Natural killer cell treated with Interleukin-12 subunit alpha and Interleukin-12 subunit beta and Interleukin-15 and Interleukin-18, amount 100 ng/mL, for 72 hours (primary cell): ENCODE measurements around the gene NAP1L5. TPM values are rescaled to one million over a fixed set of nuclear protein-coding genes. Genes with fewer than 3 reads are reported as not detected.

Experiments used
- ATAC-seq, 2 donors: fragments of 150-1000 bp; cut with Tn5 transposase in 1 of 2; sonication (Bioruptor Pico), chemical (Tn5 transposase) in 1 of 2; 2 replicates each; pipeline ENCODE4 v1.10.0; 2021
- DNase-seq: peaks from one replicate; pipeline ENCODE4 v3.0.0; 2022; ENCODE audit warnings: low spot score
- H3K27ac Mint-ChIP-seq, 2 donors: 1 replicate in 1 of 2; 2 replicates in 1 of 2; pipeline ENCODE4 v1.8.0; 2022; ENCODE audit warnings: mixed read lengths in 2 of 2, mild to moderate bottlenecking in 1 of 2, moderate library complexity in 1 of 2
- H3K27me3 Mint-ChIP-seq, 2 donors: 1 replicate in 1 of 2; 2 replicates in 1 of 2; pipeline ENCODE4 v1.8.0; 2022; ENCODE audit warnings: mixed read lengths in 2 of 2
- H3K36me3 Mint-ChIP-seq: one replicate; pipeline ENCODE4 v1.8.0; 2022; ENCODE audit warnings: mixed read lengths
- H3K4me1 Mint-ChIP-seq, 2 donors: 1 replicate in 1 of 2; 2 replicates in 1 of 2; pipeline ENCODE4 v1.8.0; 2022; ENCODE audit warnings: low read depth in 2 of 2, mixed read lengths in 2 of 2, mild to moderate bottlenecking in 1 of 2
- H3K4me3 Mint-ChIP-seq: one replicate; pipeline ENCODE4 v1.8.0; 2022; ENCODE audit warnings: mixed read lengths
- H3K9me3 Mint-ChIP-seq: 2 replicates; pipeline ENCODE4 v1.8.0; 2022; ENCODE audit warnings: mixed read lengths
- total RNA-seq, 2 donors: library from RNA; stranded (reverse); gene quantifications; one replicate each; pipeline ENCODE4 v1.2.3, GENCODE V29; 2022

Gene NAP1L5
- total RNA-seq, 2 donors from 2014 or later: 4.6 to 7.5 TPM

GRCh38 chr4:88672987-88673386 lies 24.6 kb downstream of the NAP1L5 start:
- no peaks in the 10 kb centered on the region for H3K27me3 Mint-ChIP-seq
- ATAC-seq (peak in 1 of 2 donors; percentile 48), DNase-seq (no peak)
- H3K4me1 Mint-ChIP-seq: peaks cover 0 to 2% of the 10 kb centered on the region in 2 donors
- no peak overlapping the region for H3K4me3 Mint-ChIP-seq
- no peak overlapping the region for H3K27ac Mint-ChIP-seq
- peaks cover 3% of the 10 kb centered on the region for H3K36me3 Mint-ChIP-seq
- H3K9me3 Mint-ChIP-seq: no peaks in the 10 kb centered on the region

- ATAC-seq (no peak), DNase-seq (no peak)
- no peaks in the 10 kb centered on the region for H3K9me3 Mint-ChIP-seq
- H3K36me3 Mint-ChIP-seq: peaks cover 6% of the 10 kb centered on the region
- no peaks in the 10 kb centered on the region for H3K27me3 Mint-ChIP-seq
- peak overlapping the region in 1 of 2 donors; percentile 35 for H3K27ac Mint-ChIP-seq
- peaks cover 2 to 4% of the 10 kb centered on the region in 2 donors for H3K4me1 Mint-ChIP-seq
- no peak overlapping the region for H3K4me3 Mint-ChIP-seq
These were observed 35.9 kb downstream of the NAP1L5 start for GRCh38 chr4:88661739-88662138.

DNA sequence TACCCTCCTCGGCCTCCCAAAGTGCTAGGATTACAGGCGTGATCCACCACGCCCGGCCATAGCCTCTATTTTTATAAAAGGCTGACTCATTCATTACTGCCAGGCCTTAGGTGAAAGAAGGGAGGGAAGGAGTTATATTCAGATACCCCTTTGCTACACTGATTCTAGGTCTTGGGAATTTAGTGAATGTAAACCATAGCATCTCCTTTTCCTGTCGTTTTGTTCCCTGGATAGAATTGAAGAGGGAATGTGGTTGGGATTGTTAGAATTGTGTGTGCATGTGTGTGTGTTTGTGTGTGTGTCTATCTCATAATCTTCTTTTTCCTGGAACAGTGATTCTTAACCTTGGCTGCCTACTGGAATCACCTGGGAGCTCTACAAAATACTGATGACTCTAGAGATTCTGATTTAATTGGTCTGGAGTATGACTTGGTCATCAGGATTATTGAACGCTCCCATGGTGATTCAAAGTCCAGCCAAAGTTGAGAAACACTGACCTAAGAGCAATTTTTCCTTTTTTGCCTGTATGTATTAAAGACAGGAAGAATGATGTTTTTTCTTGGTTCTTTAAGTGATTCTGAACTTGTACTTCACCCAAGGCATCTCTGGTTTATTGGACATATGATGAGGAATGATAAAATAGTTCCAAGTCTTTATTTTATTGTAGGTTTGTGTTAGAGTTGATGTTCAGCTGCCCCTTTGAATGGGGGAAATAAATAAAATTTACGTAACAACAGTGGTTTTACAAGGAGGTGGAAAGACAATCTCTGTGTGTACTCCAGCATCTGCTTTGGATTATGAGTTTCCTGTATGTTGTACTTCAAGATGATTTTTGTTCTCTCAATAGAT lies 37.0 kb downstream of the NAP1L5 start:
- no peak overlapping the region for H3K4me3 Mint-ChIP-seq

DNA sequence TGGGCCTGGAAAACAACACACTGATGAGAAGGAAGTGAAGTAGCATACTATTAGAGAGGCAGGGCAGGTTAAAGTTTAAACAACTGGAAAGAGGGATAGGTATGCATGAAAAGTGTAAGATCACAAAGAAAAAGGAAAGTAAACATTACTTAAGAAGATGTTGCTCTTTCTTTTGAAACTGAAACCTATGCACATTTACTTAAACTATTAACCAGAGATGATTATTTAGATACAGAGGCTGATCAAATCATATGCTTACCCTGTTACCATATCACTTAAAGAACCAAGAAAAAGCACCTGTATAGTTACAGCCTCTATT lies 37.8 kb downstream of the NAP1L5 start:
- H3K4me1 Mint-ChIP-seq: peaks cover 2 to 10% of the 10 kb centered on the region in 2 donors
- no peaks in the 10 kb centered on the region for H3K9me3 Mint-ChIP-seq
- DNase-seq (no peak), ATAC-seq (no peak)
- H3K36me3 Mint-ChIP-seq: peaks cover 21% of the 10 kb centered on the region
- no peaks in the 10 kb centered on the region for H3K27me3 Mint-ChIP-seq
- no peak overlapping the region for H3K27ac Mint-ChIP-seq
- no peak overlapping the region for H3K4me3 Mint-ChIP-seq

More for the DNA sequence above, 37.0 kb downstream of the NAP1L5 start:
- peaks cover 2 to 4% of the 10 kb centered on the region in 2 donors for H3K4me1 Mint-ChIP-seq
- no peaks in the 10 kb centered on the region for H3K9me3 Mint-ChIP-seq
- DNase-seq (no peak), ATAC-seq (no peak)
- H3K27me3 Mint-ChIP-seq: no peaks in the 10 kb centered on the region
- H3K27ac Mint-ChIP-seq: no peak overlapping the region
- H3K36me3 Mint-ChIP-seq: peaks cover 12% of the 10 kb centered on the region

GRCh38 chr4:88659055-88659889 lies 38.4 kb downstream of the NAP1L5 start:
- no peaks in the 10 kb centered on the region for H3K27me3 Mint-ChIP-seq
- H3K4me1 Mint-ChIP-seq: peaks cover 2 to 10% of the 10 kb centered on the region in 2 donors
- peaks cover 21% of the 10 kb centered on the region for H3K36me3 Mint-ChIP-seq
- H3K9me3 Mint-ChIP-seq: no peaks in the 10 kb centered on the region
- ATAC-seq: peak in 1 of 2 donors; percentile 43
- DNase-seq: no peak
- no peak overlapping the region for H3K4me3 Mint-ChIP-seq
- H3K27ac Mint-ChIP-seq: peak overlapping the region in 1 of 2 donors; percentile 68

GRCh38 chr4:88655226-88655625 lies 42.4 kb downstream of the NAP1L5 start:
- Mint-ChIP-seq H3K4me3 (no peak overlapping the region), H3K27ac (no peak overlapping the region), H3K36me3 (peaks cover 27% of the 10 kb centered on the region), H3K4me1 (peaks cover 9 to 16% of the 10 kb centered on the region in 2 donors), H3K9me3 (no peaks in the 10 kb centered on the region), H3K27me3 (no peaks in the 10 kb centered on the region)
- ATAC-seq (no peak), DNase-seq (no peak)

DNA sequence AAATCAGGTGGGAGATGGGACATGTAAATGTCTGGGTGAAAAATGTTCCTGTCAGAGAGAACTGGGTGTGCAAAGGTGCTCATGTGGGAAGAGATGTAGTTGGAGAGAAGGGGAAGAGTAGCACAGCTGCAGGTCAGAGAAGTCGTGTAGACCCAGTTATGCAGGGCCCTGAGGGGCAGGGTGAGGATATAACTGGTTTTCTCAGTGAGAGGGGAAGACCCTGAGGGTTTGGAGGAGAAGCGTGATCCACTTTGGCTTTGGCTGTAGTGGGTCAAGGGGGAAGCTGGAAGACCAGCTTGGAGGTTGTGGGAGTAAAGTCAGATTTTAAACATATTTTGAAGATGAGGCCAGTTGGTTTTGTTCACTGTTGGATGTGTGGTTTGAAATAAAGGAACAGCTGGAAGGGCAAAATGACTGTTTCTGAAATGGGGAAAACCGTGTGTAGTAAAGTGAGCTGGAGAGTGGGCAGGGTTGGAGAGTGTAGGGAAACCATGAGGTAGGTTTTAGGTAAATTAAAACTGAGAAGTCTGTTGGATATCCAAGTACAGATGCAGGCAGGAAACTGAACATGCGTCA lies 44.2 kb downstream of the NAP1L5 start:
- H3K36me3 Mint-ChIP-seq: peaks cover 27% of the 10 kb centered on the region
- H3K27me3 Mint-ChIP-seq: no peaks in the 10 kb centered on the region
- DNase-seq: no peak
- H3K4me1 Mint-ChIP-seq: peaks cover 10 to 21% of the 10 kb centered on the region in 2 donors
- no peaks in the 10 kb centered on the region for H3K9me3 Mint-ChIP-seq
- H3K4me3 Mint-ChIP-seq: no peak overlapping the region
- ATAC-seq: no peak
- peak overlapping the region in 1 of 2 donors; percentile 0 for H3K27ac Mint-ChIP-seq

GRCh38 chr4:88649716-88650115 lies 47.9 kb downstream of the NAP1L5 start:
- Mint-ChIP-seq H3K4me1 (peaks cover 20 to 22% of the 10 kb centered on the region in 2 donors), H3K9me3 (no peaks in the 10 kb centered on the region), H3K27me3 (no peaks in the 10 kb centered on the region), H3K27ac (no peak overlapping the region), H3K36me3 (peaks cover 6% of the 10 kb centered on the region), H3K4me3 (no peak overlapping the region)
- no peak for DNase-seq
- no peak for ATAC-seq

DNA sequence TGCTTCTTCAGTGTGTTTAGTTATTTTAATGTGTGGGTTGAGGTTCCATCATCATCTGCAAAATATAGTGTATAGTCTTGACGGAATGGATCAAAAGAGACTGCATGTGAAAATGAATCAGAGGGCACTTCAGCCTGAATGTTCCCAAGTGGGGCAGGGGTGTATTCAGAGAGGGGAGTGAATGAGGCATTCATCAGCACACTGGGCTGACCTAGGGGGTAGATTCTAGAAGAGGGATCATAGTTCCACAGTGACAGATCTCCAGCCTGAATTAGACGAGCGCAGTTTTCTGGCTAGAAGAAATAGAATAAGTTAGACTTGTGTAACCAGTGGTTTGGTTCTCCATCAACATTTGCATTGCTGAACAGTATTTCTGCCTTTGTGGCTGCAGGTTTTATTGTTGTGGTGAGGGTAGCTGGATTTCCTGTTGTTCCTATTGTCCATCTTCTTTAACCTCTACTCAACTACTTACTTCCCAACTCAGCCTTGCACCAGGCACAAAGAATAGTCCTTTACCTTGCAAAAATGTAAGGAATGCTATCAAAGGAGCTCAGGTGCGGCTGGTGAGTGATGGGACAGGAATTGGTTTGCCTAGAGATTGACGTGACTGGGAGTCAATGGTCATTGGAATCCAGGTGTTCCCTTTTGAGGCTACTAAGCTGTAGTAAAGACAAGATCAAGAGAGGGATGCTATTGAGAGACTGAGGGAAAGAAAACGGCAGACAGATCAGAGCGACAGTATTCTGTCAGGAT lies 50.9 kb downstream of the NAP1L5 start:
- H3K27ac Mint-ChIP-seq: no peak overlapping the region
- no peak for ATAC-seq

DNA sequence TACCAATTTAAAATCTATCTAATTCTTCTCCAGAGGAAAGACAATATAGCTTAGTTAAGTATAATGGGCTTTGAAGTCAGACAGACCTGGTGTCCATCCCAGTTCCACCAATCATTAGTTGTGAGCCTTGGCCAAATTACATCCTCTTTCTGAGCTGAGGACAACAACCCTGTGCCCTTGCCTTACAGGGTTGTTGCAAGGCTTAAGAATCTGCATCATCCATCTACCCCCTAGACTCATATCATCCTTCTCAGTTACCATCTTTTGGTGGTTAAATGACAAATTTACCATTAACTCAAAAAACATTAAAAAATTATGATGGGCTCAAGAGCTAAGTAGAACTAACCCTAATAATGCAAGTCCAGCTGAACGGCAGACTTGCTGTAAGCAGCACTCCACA lies 51.6 kb downstream of the NAP1L5 start:
- Mint-ChIP-seq H3K36me3 (no peaks in the 10 kb centered on the region), H3K27ac (no peak overlapping the region), H3K27me3 (no peaks in the 10 kb centered on the region), H3K4me3 (no peak overlapping the region), H3K9me3 (no peaks in the 10 kb centered on the region), H3K4me1 (peaks cover 17 to 21% of the 10 kb centered on the region in 2 donors)
- DNase-seq (no peak), ATAC-seq (no peak)

More for the DNA sequence above, 50.9 kb downstream of the NAP1L5 start:
- DNase-seq: no peak
- H3K36me3 Mint-ChIP-seq: no peaks in the 10 kb centered on the region
- peaks cover 16 to 17% of the 10 kb centered on the region in 2 donors for H3K4me1 Mint-ChIP-seq
- no peak overlapping the region for H3K4me3 Mint-ChIP-seq
- H3K9me3 Mint-ChIP-seq: no peaks in the 10 kb centered on the region
- H3K27me3 Mint-ChIP-seq: no peaks in the 10 kb centered on the region

Other genes with a start within 250 kb of the NAP1L5 start
- 1 to 10 TPM; 5.8 to 6.4 TPM for gene HERC5, start 240.7 kb downstream of the NAP1L5 start, total RNA-seq
- gene PYURF, start 174.1 kb downstream of the NAP1L5 start, total RNA-seq: 10 to 100 TPM; 31.3 to 46.3 TPM
- gene HERC3, start 105.3 kb downstream of the NAP1L5 start, total RNA-seq: 10 to 100 TPM; 27.9 to 49.6 TPM